ENCODE data around the gene BCL11A.

Gene BCL11A

DNA sequence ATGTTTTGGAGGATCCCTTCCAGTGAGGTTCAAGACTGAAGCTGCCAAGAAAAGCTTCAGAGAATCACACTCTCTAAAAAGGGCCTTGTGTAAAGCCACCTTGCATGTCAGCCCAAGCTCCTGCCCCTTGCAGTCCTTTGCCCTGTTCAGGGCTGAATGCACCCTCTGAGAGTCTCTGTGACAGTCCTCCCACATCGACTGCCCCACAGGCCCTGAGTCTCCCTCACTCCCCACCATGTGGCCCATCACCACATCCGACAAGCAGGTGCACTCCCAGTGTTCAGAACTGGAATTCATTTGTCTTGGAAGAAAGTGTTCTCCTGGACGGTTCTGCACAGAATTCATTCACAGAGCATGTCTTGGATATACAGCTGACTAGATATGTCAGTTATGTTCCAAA is 31.0 kb downstream of the BCL11A start:
- Histone ChIP-seq H3K36me3 (ENCODE audit: control insufficient read depth in 1 of 2, insufficient read depth in 2 of 2, low read depth in 1 of 2, low read length in 2 of 2) (peaks cover 0 to 2% of the 10 kb centered on the region in 2 experiments), H3K4me2 (ENCODE audit: low read length, poor library complexity, severe bottlenecking) (no peak overlapping the region), H3K4me3 (ENCODE audit: insufficient read depth in 1 of 2, low read depth in 1 of 2, low read length in 2 of 2) (no peak overlapping the region), H3K23ac (ENCODE audit: low read length in 2 of 2) (no peak overlapping the region), H2AFZ (ENCODE audit: low read depth, low read length) (no peak overlapping the region), H2BK12ac (ENCODE audit: low read length in 2 of 2) (no peak overlapping the region), H3K27ac (ENCODE audit: low read length, poor library complexity, severe bottlenecking) (no peak overlapping the region), H2BK5ac (ENCODE audit: low read depth, low read length, poor library complexity, severe bottlenecking) (no peak overlapping the region), H3K27me3 (ENCODE audit: control insufficient read depth in 1 of 2, insufficient read depth in 1 of 2, low read length in 2 of 2) (peaks cover 0 to 6% of the 10 kb centered on the region in 2 experiments), H3K9ac (ENCODE audit: low read length) (no peak overlapping the region), H4K8ac (ENCODE audit: low read length) (no peak overlapping the region), H3K14ac (ENCODE audit: low read length in 2 of 2) (no peak overlapping the region), H4K91ac (ENCODE audit: low read length) (no peak overlapping the region), H2BK15ac (ENCODE audit: low read depth, poor library complexity, severe bottlenecking) (no peak overlapping the region), H3K18ac (ENCODE audit: low read depth in 1 of 2, low read length in 2 of 2) (no peak overlapping the region), H3K9me3 (ENCODE audit: control insufficient read depth, low read length) (no peaks in the 10 kb centered on the region), H3K4ac (ENCODE audit: low read depth in 1 of 2, low read length in 2 of 2) (no peak overlapping the region), H3K79me1 (replicated peaks; ENCODE audit: low read length, poor library complexity, severe bottlenecking) (peaks cover 30% of the 10 kb centered on the region), H2AK5ac (ENCODE audit: low read length, severe bottlenecking) (no peak overlapping the region), H3K4me1 (ENCODE audit: control insufficient read depth, insufficient read depth, low read depth, low read length) (peaks cover 10% of the 10 kb centered on the region), H2BK120ac (ENCODE audit: low read depth, low read length) (no peak overlapping the region)
- WGBS = 80% methylated on average over 3 of the region's 3 CpGs
- DNase-seq = no peak

DNA sequence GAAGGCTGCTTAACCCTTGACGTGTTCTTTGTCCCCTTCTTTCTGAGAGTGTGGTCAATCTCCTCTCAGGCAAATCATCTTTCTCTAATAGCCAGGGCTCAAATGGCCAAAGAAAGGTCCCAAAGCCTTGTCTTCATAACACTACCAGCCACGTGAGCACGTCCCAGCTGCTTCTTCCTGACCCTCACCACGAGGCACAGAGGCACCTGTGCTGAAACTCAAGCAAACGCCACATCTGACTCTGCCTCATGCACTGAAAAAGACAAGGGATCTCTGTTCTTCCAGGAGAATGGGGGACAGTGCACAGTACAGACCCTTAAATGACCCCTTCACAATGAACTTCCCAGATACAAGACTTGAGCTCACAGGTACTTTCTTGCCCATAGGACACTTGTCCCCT is 31.8 kb downstream of the BCL11A start:
- H3K9ac ChIP-seq (ENCODE audit: low read length) = no peak overlapping the region
- H2BK5ac ChIP-seq (ENCODE audit: low read depth, low read length, poor library complexity, severe bottlenecking) = no peak overlapping the region
- H2AFZ ChIP-seq (ENCODE audit: low read depth, low read length) = no peak overlapping the region

DNA sequence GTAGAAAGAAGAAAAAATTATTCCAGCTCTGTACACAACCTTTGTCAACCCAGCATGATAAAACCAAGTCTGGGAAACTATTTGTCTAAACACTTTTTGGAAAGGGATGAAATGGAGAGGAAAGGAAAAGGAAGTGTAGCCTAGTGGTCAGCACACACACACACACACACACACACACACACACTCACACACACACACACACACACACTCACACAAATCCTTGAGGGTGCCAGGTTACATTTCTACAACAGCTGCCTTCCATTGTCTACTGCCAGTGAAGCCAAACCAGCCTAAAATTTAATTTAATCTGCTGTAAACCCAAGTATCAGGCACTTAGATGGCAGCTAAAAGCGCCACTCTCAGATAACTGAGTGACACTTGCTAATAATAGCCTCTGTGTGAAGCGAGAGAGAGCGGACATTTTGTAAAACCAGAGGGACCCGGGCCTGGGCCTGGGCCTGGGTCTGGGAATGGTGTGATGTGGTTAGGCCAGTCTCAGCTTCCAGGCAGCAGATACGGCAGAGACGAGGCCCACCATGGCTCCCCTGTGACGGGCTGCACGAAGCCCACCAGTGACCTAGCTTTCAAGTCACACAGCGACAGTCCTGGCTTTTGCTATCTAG is 32.4 kb downstream of the BCL11A start:
- DNase-seq = no peak

More for the DNA sequence above, 31.8 kb downstream of the BCL11A start:
- 85% methylated on average over 5 of the region's 5 CpGs for WGBS
- DNase-seq = no peak
- no peak overlapping the region for H4K91ac ChIP-seq (ENCODE audit: low read length)
- H2BK12ac ChIP-seq (ENCODE audit: low read length in 2 of 2) = no peak overlapping the region
- no peak overlapping the region for H3K27ac ChIP-seq (ENCODE audit: low read length, poor library complexity, severe bottlenecking)
- H3K4me1 ChIP-seq (ENCODE audit: control insufficient read depth, insufficient read depth, low read depth, low read length) = peaks cover 13% of the 10 kb centered on the region
- no peak overlapping the region for H4K8ac ChIP-seq (ENCODE audit: low read length)
- no peaks in the 10 kb centered on the region for H3K9me3 ChIP-seq (ENCODE audit: control insufficient read depth, low read length)
- H2BK15ac ChIP-seq (ENCODE audit: low read depth, poor library complexity, severe bottlenecking) = no peak overlapping the region
- H3K79me1 ChIP-seq (replicated peaks; ENCODE audit: low read length, poor library complexity, severe bottlenecking) = peaks cover 24% of the 10 kb centered on the region
- no peak overlapping the region for H3K23ac ChIP-seq (ENCODE audit: low read length in 2 of 2)
- no peak overlapping the region for H2AK5ac ChIP-seq (ENCODE audit: low read length, severe bottlenecking)
- no peaks in the 10 kb centered on the region for H3K36me3 ChIP-seq (ENCODE audit: control insufficient read depth in 1 of 2, insufficient read depth in 2 of 2, low read depth in 1 of 2, low read length in 2 of 2)
- H3K4me2 ChIP-seq (ENCODE audit: low read length, poor library complexity, severe bottlenecking) = no peak overlapping the region
- H3K18ac ChIP-seq (ENCODE audit: low read depth in 1 of 2, low read length in 2 of 2) = no peak overlapping the region
- peaks cover 0 to 2% of the 10 kb centered on the region in 2 experiments for H3K27me3 ChIP-seq (ENCODE audit: control insufficient read depth in 1 of 2, insufficient read depth in 1 of 2, low read length in 2 of 2)
- no peak overlapping the region for H2BK120ac ChIP-seq (ENCODE audit: low read depth, low read length)
- H3K4me3 ChIP-seq (ENCODE audit: insufficient read depth in 1 of 2, low read depth in 1 of 2, low read length in 2 of 2) = no peak overlapping the region
- no peak overlapping the region for H3K14ac ChIP-seq (ENCODE audit: low read length in 2 of 2)
- no peak overlapping the region for H3K4ac ChIP-seq (ENCODE audit: low read depth in 1 of 2, low read length in 2 of 2)

DNA sequence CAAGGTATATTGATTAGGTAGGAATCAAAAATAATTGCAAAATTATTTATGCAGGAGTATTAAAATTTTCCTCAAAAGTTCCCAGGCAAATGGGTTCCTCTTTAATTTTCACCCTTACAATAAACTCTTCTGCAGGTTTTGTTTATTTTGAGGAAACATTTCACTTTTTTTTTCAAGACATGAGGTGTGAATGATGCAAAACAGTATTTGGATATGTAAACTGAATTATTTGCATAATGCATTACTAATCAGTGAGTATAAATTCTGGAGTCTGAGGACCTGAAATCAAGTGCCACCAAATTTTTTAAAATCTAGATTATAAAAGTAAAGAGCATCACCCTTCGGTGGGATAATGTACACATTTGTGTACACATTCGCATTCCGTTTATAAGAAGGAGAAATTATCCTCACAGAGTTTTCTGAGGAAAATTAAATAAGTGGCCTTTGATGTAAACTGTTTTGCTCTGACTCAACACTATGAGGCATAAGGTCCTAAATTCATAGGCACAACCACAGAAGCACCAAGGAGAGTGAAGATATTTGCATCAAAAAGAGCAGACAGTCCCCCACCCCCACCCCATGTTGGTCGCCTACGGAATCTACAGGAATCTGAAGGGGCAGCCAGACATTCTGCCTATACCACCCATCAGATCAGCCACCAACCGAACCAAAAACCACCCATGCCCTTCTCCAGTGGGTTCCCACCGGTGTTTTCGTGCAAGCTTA is 33.1 kb downstream of the BCL11A start:
- H4K91ac ChIP-seq (ENCODE audit: low read length) = no peak overlapping the region
- DNase-seq = no peak
- H3K4me3 ChIP-seq (ENCODE audit: insufficient read depth in 1 of 2, low read depth in 1 of 2, low read length in 2 of 2) = no peak overlapping the region
- H3K9ac ChIP-seq (ENCODE audit: low read length) = no peak overlapping the region
- H3K36me3 ChIP-seq (ENCODE audit: control insufficient read depth in 1 of 2, insufficient read depth in 2 of 2, low read depth in 1 of 2, low read length in 2 of 2) = no peaks in the 10 kb centered on the region
- no peak overlapping the region for H3K4me2 ChIP-seq (ENCODE audit: low read length, poor library complexity, severe bottlenecking)
- H3K4me1 ChIP-seq (ENCODE audit: control insufficient read depth, insufficient read depth, low read depth, low read length) = peaks cover 20% of the 10 kb centered on the region
- WGBS = 78% methylated on average over 6 of the region's 8 CpGs
- H2AFZ ChIP-seq (ENCODE audit: low read depth, low read length) = no peak overlapping the region
- H2BK120ac ChIP-seq (ENCODE audit: low read depth, low read length) = no peak overlapping the region
- no peak overlapping the region for H2BK5ac ChIP-seq (ENCODE audit: low read depth, low read length, poor library complexity, severe bottlenecking)
- no peak overlapping the region for H3K14ac ChIP-seq (ENCODE audit: low read length in 2 of 2)
- H3K18ac ChIP-seq (ENCODE audit: low read depth in 1 of 2, low read length in 2 of 2) = no peak overlapping the region
- H3K27ac ChIP-seq (ENCODE audit: low read length, poor library complexity, severe bottlenecking) = no peak overlapping the region
- H3K27me3 ChIP-seq (ENCODE audit: control insufficient read depth in 1 of 2, insufficient read depth in 1 of 2, low read length in 2 of 2) = peaks cover 0 to 2% of the 10 kb centered on the region in 2 experiments
- no peak overlapping the region for H3K4ac ChIP-seq (ENCODE audit: low read depth in 1 of 2, low read length in 2 of 2)
- H2AK5ac ChIP-seq (ENCODE audit: low read length, severe bottlenecking) = peak overlapping the region; percentile 60
- H3K9me3 ChIP-seq (ENCODE audit: control insufficient read depth, low read length) = no peaks in the 10 kb centered on the region
- H2BK15ac ChIP-seq (ENCODE audit: low read depth, poor library complexity, severe bottlenecking) = no peak overlapping the region
- peaks cover 22% of the 10 kb centered on the region for H3K79me1 ChIP-seq (replicated peaks; ENCODE audit: low read length, poor library complexity, severe bottlenecking)
- H2BK12ac ChIP-seq (ENCODE audit: low read length in 2 of 2) = no peak overlapping the region
- no peak overlapping the region for H3K23ac ChIP-seq (ENCODE audit: low read length in 2 of 2)
- no peak overlapping the region for H4K8ac ChIP-seq (ENCODE audit: low read length)

More for the DNA sequence above, 32.4 kb downstream of the BCL11A start:
- Histone ChIP-seq H3K18ac (ENCODE audit: low read depth in 1 of 2, low read length in 2 of 2) (no peak overlapping the region), H2BK12ac (ENCODE audit: low read length in 2 of 2) (no peak overlapping the region), H2BK15ac (ENCODE audit: low read depth, poor library complexity, severe bottlenecking) (no peak overlapping the region), H3K79me1 (replicated peaks; ENCODE audit: low read length, poor library complexity, severe bottlenecking) (peaks cover 22% of the 10 kb centered on the region), H3K4me3 (ENCODE audit: insufficient read depth in 1 of 2, low read depth in 1 of 2, low read length in 2 of 2) (no peak overlapping the region), H3K23ac (ENCODE audit: low read length in 2 of 2) (no peak overlapping the region), H2BK120ac (ENCODE audit: low read depth, low read length) (no peak overlapping the region), H3K27me3 (ENCODE audit: control insufficient read depth in 1 of 2, insufficient read depth in 1 of 2, low read length in 2 of 2) (peaks cover 0 to 2% of the 10 kb centered on the region in 2 experiments), H4K8ac (ENCODE audit: low read length) (no peak overlapping the region), H2AK5ac (ENCODE audit: low read length, severe bottlenecking) (peak overlapping the region; percentile 60), H2AFZ (ENCODE audit: low read depth, low read length) (no peak overlapping the region), H3K14ac (ENCODE audit: low read length in 2 of 2) (no peak overlapping the region), H3K4me2 (ENCODE audit: low read length, poor library complexity, severe bottlenecking) (no peak overlapping the region), H3K4ac (ENCODE audit: low read depth in 1 of 2, low read length in 2 of 2) (no peak overlapping the region), H3K9ac (ENCODE audit: low read length) (no peak overlapping the region), H3K27ac (ENCODE audit: low read length, poor library complexity, severe bottlenecking) (no peak overlapping the region), H3K4me1 (ENCODE audit: control insufficient read depth, insufficient read depth, low read depth, low read length) (peaks cover 16% of the 10 kb centered on the region), H3K36me3 (ENCODE audit: control insufficient read depth in 1 of 2, insufficient read depth in 2 of 2, low read depth in 1 of 2, low read length in 2 of 2) (no peaks in the 10 kb centered on the region), H3K9me3 (ENCODE audit: control insufficient read depth, low read length) (no peaks in the 10 kb centered on the region), H2BK5ac (ENCODE audit: low read depth, low read length, poor library complexity, severe bottlenecking) (no peak overlapping the region), H4K91ac (ENCODE audit: low read length) (no peak overlapping the region)
- 89% methylated on average over 9 of the region's 9 CpGs for WGBS

All from mesenchymal stem cell (in vitro differentiated cells and primary cell).